Thyroid gland (tissue), 4 donors: ENCODE measurements around the gene U2SURP.

Experiments
- CTCF ChIP-seq, 6 experiments: fragments of 200-600 bp in 3 of 6; fragments of 450-650 bp in 3 of 6; sonication (generic) in 3 of 6; IDR thresholded peaks; one replicate each; pipeline ENCODE4 v1.5.1; 2016 to 2019; ENCODE audit warnings: antibody characterized with exemption in 6 of 6, mild to moderate bottlenecking in 2 of 6, inconsistent platforms in 1 of 6, moderate library complexity in 1 of 6
- POLR2A ChIP-seq, 2 donors: fragments of 450-650 bp; IDR thresholded peaks; one replicate each; pipeline ENCODE4 v1.6.1; 2017; ENCODE audit warnings: antibody characterized with exemption in 2 of 2, mild to moderate bottlenecking in 2 of 2, moderate library complexity in 1 of 2

- TF ChIP-seq CTCF (IDR thresholded peaks at IDR 0.05) (no peak), POLR2A (IDR thresholded peaks at IDR 0.05) (no peak)
Measured at GRCh38 chr3:143065364-143065763, 64.0 kb downstream of the U2SURP start.
